Stomach (tissue), 4 donors: ENCODE data around the gene FHAD1.

Experiments
- EP300 ChIP-seq: sonication (generic); formaldehyde crosslinking; IDR thresholded peaks from one replicate; pipeline ENCODE4 v1.6.1; 2017; ENCODE audit warnings: antibody characterized with exemption
- POLR2A ChIP-seq, 4 donors: fragments of 450-650 bp; IDR thresholded peaks; one replicate each; pipeline ENCODE4 v1.6.1; 2016; ENCODE audit warnings: antibody characterized with exemption in 4 of 4, control low read depth in 2 of 4, mild to moderate bottlenecking in 1 of 4, moderate library complexity in 1 of 4
- POLR2AphosphoS5 ChIP-seq, 3 donors: sonication (generic); formaldehyde crosslinking; IDR thresholded peaks; one replicate each; pipeline ENCODE4 v1.6.1; 2016; ENCODE audit warnings: antibody characterized with exemption in 3 of 3
- TF ChIP-seq, protein P1 (sequence below), 7 experiments: fragments of 450-650 bp in 4 of 7; fragments of 200-600 bp in 3 of 7; sonication (generic) in 3 of 7; IDR thresholded peaks; one replicate each; pipeline ENCODE4 v1.5.1; 2016 to 2019; ENCODE audit warnings: antibody characterized with exemption in 7 of 7, control low read depth in 2 of 7, mild to moderate bottlenecking in 1 of 7

GRCh38 chr1:15343729-15344128 lies 96.7 kb downstream of the FHAD1 start:
- TF ChIP-seq, protein P1, sequence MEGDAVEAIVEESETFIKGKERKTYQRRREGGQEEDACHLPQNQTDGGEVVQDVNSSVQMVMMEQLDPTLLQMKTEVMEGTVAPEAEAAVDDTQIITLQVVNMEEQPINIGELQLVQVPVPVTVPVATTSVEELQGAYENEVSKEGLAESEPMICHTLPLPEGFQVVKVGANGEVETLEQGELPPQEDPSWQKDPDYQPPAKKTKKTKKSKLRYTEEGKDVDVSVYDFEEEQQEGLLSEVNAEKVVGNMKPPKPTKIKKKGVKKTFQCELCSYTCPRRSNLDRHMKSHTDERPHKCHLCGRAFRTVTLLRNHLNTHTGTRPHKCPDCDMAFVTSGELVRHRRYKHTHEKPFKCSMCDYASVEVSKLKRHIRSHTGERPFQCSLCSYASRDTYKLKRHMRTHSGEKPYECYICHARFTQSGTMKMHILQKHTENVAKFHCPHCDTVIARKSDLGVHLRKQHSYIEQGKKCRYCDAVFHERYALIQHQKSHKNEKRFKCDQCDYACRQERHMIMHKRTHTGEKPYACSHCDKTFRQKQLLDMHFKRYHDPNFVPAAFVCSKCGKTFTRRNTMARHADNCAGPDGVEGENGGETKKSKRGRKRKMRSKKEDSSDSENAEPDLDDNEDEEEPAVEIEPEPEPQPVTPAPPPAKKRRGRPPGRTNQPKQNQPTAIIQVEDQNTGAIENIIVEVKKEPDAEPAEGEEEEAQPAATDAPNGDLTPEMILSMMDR (IDR thresholded peaks at IDR 0.05), result no peak
- TF ChIP-seq POLR2AphosphoS5 (IDR thresholded peaks at IDR 0.05), result no peak
- no peak for TF ChIP-seq POLR2A (IDR thresholded peaks at IDR 0.05)
- TF ChIP-seq EP300, result no peak
